PC-9 (cell line): Measurements from ENCODE around the gene PVALB.

ENCODE experiments used
- EZH2 ChIP-seq: fragments of 200-600 bp; sonication (generic); IDR thresholded peaks from 2 replicates; pipeline ENCODE4 v1.8.0; 2017; ENCODE audit warnings: antibody characterized with exemption, low read depth
- TF ChIP-seq, protein P1 (sequence below): fragments of 200-600 bp; sonication (generic); conservative IDR thresholded peaks from 2 replicates; pipeline ENCODE4 v1.6.1; 2017; ENCODE audit warnings: mixed run types, antibody characterized with exemption, mild to moderate bottlenecking, moderate library complexity

DNA sequence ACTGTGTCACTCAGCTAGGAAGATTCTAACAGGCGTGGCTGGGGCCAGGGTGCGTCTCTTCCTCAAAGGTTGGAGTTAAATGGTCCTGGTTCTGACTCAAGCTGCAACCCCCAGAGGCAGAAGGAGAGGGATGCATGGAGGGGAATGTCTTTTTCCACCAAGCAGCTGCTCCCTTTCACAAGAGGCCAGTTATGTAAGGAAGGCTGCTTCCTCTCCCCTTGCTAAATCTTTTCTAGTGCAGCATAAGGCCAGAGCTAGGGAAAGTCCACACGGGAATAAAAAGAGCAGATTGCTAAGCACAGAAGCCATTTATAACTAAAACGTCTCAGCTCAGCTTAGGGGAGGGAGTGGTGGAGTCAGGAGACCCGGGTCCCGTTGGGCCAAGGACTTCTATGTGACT lies 10.0 kb downstream of the PVALB start:
- TF ChIP-seq EZH2: no peak
- TF ChIP-seq, protein P1, sequence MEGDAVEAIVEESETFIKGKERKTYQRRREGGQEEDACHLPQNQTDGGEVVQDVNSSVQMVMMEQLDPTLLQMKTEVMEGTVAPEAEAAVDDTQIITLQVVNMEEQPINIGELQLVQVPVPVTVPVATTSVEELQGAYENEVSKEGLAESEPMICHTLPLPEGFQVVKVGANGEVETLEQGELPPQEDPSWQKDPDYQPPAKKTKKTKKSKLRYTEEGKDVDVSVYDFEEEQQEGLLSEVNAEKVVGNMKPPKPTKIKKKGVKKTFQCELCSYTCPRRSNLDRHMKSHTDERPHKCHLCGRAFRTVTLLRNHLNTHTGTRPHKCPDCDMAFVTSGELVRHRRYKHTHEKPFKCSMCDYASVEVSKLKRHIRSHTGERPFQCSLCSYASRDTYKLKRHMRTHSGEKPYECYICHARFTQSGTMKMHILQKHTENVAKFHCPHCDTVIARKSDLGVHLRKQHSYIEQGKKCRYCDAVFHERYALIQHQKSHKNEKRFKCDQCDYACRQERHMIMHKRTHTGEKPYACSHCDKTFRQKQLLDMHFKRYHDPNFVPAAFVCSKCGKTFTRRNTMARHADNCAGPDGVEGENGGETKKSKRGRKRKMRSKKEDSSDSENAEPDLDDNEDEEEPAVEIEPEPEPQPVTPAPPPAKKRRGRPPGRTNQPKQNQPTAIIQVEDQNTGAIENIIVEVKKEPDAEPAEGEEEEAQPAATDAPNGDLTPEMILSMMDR: no peak
